HTR-8/SVneo (cell line): ENCODE data around the gene TRIM2.

Experiments
- DNase-seq: peaks from one replicate; pipeline ENCODE4 v3.0.0; 2011; ENCODE audit warnings: low spot score, mixed read lengths; ENCODE audit not compliant: insufficient read length
- FAIRE-seq: peaks from 2 replicates; lab custom pipeline; 2011; peaks lifted over from hg19 to GRCh38; lab: Jason Lieb, UNC

Gene TRIM2

DNA sequence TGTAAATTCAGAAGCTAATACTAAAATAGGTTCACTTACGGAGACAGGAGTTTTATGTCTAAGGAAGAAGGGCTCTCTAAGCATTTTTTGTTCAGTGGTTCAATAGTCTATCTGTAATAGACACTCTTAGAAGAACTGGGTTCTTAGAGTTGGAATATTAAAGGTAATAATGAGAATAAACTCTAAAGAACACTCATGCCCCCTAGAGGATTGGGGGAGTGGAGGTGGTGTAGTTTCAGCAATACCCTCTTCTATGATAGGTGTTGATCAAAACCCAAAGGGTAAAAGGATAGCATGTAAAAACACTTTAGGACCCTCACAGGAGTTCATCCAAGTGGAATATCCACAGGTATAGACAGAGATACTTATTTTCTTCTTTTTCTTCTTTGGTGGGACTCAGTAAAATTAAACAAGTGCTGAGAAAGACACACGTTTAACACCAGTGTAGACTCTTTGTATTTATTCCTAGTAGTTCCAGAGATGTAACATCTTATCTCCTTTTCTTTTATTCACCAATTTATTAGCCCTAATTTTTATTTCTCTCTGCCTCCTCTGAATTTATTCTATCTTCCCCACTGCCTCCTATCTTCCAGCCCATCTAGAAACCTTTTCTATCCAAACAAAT, 114.6 kb downstream of the TRIM2 start:
- FAIRE-seq: peak; percentile 31
- DNase-seq: peak; percentile 60

DNA sequence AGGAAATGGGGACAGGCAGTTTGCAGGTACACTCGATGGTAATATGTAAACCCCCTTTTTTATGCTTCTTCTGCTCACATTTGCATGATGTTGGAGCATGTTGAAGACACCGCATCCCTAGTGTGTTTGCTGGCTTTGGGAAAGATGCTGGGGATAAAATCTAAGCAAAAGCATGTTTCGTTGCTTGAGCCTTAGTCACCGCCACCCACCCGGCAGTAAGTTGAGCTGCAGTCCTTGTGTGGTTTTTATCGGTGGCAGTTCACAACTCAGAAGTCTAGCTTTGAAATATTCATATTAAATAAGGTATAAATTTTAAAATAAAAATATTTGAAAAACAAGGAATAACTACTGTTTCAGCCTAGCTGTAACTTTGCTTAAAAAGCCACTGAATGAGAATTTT, 118.5 kb downstream of the TRIM2 start:
- FAIRE-seq (no peak), DNase-seq (no peak)

DNA sequence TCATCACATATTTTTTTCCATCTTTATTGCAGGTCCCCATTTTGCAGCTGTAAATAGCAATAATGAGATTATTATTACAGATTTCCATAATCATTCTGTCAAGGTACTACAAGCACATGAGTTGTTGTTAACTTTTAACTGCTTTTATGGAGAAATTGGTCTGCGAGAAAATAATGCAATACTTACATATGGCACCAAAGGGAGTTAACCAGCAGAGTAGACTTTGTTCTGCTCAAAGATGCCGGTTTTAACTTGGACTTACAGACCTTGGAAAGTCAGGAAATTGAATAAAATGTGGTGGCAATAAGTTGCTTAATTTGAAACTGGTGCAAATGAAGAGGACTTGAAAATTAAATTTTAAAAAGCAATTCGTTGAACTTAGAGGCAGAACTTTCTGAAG, 119.8 kb downstream of the TRIM2 start:
- DNase-seq (no peak), FAIRE-seq (no peak)

DNA sequence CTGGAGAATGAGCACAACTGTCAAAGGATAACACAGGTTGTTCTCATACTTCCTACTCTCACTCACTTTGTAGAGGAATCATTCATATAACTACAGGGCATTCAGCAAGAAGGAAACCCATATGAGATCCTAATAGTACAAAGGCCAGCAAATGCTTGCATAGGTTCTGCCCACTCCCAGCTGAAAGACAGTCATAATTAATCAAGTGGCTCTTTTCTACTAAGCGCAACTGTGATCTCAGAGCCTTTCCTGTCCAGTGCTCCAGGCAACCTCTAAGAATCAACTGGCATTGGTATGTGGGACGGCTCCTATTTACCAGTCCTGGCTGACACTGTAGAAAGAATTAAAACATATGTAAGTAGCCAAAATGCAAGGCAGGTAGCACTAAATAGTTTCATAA, 121.3 kb downstream of the TRIM2 start:
- no peak for DNase-seq
- FAIRE-seq: no peak

DNA sequence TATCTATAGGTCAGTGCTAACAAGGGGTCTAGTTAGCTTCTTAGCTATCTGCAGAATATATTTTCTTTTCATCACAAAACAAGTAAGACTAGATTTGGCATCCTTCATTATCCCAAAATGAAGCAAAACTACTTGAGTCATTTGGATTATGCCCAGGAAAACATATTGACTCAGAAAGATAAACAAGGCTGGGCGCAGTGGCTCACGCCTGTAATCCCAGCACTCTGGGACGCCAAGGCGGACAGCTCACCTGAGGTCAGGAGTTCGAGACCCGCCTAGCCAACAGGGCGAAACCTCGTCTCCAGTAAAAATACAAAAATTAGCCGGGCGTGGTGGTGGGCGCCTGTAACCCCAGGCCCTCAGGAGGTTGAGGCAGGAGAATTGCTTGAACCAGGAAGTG, 122.3 kb downstream of the TRIM2 start:
- DNase-seq: no peak
- no peak for FAIRE-seq

DNA sequence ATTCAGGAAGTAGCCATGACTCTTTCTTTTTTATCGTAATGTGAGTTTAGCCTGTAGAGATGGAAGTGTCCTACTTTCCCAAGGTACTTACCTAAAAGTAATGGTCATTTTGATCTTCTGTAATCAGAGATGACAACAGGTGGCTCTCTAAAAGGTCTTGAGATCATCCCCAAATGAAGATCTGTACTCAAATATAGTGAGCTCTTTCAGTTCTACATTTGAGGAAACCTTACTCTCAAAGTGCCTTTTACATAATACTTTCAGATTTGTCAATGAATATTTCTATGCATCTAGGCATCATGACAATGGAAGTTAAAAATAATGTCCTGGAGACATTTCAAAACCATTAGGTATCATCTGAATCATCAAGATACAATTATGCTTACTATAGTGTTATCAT, 123.0 kb downstream of the TRIM2 start:
- FAIRE-seq (no peak), DNase-seq (no peak)

DNA sequence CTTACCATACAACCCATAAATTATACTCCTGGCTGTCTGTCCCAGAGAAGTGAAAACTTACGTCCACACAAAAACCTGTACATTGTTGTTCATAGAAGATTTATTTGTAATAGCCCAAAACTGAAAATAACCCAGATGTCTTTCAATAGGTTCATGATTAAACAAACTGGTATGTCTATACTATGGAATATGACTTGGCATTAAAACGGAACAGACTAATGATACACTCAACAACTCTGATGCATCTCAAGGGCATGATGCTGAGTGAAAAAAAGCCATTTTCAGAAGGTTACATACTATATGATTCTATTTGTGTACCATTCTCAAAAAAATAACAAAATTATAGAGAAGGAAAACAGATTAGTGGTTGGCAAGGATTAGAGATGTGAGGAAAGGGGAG, 128.7 kb downstream of the TRIM2 start:
- peak; percentile 40 for FAIRE-seq

DNA sequence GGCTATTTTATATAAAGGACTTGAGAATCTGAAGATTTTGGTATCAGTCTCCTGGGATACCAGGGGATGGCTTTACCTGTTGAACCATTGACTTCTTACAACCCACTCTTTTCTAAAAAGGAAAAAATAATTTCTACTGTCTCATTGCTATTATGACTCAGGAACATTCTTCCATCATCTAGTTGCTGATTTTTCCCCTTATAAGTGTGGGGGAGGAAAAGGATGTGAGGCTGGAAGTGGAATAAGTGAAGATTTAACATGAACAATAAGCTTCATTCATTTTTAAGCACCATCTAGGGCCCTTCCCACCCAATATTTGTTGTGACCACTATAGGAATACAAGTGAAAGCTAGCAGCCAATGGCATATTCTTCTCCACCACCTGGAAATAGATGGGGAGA, 129.6 kb downstream of the TRIM2 start:
- no peak for FAIRE-seq
- DNase-seq: no peak

More for the DNA sequence above, 128.7 kb downstream of the TRIM2 start:
- DNase-seq: no peak

DNA sequence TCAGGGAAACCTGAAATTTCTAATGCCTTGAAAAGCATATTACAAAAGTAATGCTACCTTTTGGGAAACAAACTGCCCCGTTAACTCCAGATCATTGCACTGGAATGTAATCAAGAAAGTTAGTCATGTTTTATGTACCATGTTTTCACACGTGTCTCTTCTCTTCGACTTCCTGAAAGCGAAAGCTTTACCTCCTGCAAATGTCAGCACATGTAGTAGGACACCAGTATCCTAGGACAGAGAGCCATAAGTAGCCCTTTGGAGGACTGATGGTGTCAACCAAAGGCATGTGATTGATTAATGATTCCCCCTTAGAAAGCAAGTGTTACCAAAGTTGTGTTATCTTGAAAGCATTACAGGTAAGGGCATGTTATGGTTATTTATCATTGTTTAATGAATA, 131.4 kb downstream of the TRIM2 start:
- FAIRE-seq: no peak
- DNase-seq: no peak

DNA sequence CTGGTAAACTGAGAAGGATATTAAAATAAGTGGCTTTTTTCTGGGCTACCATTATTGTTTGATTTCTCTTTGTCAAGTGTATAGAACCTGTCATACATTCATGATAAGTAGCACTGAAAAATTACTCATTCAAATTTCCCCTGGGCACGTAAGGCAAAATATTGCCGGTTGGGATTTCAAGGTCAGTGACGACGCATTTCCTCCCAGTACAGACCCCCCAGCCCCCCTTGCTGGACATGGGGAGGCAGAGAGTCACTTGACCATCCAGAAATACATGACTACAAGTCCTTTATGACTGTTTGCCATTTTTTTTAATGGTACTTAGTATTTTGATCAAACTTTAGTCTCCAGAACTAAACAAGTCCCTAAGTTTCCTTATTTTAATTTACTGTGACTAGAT, 133.4 kb downstream of the TRIM2 start:
- no peak for FAIRE-seq
- no peak for DNase-seq

DNA sequence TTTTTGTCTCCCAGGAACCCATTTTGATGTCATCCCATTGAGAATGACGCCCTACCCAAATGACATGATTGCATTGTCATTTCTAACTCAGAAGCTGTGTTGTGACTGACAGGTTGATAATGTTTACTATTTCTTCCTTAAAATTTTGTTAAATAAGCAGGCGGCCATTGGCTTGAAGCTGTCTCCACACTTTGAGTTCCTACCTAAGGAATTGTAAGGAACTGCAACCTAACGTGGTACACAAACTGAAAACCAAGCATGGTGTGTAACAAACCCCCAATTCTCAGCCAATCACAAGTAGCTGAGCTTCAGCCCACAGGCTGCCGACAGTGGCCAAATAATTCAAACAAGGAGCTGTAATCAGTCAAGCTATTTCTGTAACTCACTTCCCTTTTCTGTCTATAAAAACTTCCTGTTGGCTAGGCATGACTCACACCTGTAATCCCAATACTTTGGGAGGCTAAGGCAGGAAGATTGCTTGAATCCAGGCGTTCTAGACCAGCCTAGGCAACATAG, 137.4 kb downstream of the TRIM2 start:
- FAIRE-seq: peak; percentile 4
- no peak for DNase-seq

DNA sequence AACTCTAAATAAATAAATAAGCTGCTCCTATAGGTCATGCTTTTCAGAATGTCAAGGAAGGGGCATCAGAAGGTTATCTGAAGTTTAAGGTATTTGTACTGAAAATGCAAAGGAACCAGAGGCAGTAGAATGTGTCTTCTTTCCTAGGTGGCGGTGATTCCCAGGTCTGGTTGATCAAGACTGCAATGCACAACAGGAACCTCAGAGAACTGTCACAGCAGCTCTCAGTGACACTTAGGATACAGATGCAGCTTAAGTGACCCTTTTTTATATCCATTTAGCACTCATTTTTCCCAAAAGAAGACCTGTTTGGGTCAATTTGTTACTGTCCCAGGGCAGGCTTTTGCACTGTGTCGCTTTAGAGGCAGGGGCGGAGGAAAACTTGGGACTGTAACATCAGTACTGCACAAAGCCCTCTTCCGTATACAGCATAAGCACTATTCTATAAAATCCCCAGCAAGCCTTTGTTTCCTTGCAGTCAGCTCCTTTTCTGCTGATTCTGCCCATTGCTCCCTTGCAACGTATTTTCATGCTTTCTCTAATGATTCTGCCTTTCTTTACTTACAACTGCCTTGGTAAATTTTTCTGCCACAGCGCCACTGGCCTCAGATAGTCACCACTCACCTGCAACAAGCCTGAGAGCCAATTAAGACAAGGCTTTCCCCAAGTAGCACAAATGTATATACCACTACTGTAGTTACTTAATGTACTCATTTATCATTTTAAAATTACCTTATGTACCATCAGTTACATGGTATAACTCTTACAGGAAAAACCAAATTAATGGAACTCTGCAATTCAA, 138.7 kb downstream of the TRIM2 start:
- FAIRE-seq: no peak
- no peak for DNase-seq

DNA sequence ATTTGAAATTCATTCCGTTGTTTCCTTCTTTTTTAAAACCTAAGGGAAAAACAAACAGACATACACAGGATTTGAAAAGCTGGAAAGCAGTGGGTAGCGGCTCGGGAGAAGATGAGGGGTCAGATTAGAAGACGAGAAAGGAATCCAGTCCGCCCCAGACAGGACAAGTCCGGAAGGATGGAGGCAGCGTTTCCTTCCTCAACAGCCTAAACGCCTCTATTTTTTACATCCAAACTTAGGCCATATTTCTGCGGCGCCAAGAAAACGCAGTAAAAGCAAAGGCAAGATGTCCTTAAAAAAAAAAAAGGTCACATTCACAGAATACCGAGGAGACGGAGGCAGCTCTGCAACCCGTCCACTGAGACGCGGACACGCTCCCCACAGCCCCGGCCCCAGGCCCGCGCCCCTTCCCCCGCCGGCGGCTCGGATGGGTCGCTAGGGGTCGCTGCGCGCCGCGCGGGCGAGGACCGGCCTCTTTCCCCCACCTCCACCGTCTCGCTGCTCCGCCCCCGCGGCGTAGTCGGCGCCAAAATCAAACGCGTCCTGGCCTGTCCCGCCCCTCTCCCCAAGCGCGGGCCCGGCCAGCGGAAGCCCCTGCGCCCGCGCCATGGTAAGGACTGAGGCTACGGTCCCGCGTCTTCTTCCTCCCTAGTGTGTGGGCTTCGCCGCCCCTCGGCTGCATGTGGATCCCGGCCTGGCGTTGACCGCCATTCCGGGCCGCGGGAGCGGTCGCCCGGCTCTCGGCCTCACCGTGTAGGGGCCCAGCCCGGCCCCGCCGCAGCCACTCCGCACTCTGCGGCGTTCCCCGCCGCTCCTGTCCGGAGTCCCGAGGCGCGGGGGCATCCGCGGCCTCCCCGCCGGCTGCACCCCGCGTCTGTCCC, 140.1 kb downstream of the TRIM2 start, which contains the start of gene MND1:
Gene MND1 (plus strand): TSS at position 558 of the 881 bp plus-strand sequence. CDS start 50 bp downstream, at position 608.
- peak; percentile 83 for FAIRE-seq

DNA sequence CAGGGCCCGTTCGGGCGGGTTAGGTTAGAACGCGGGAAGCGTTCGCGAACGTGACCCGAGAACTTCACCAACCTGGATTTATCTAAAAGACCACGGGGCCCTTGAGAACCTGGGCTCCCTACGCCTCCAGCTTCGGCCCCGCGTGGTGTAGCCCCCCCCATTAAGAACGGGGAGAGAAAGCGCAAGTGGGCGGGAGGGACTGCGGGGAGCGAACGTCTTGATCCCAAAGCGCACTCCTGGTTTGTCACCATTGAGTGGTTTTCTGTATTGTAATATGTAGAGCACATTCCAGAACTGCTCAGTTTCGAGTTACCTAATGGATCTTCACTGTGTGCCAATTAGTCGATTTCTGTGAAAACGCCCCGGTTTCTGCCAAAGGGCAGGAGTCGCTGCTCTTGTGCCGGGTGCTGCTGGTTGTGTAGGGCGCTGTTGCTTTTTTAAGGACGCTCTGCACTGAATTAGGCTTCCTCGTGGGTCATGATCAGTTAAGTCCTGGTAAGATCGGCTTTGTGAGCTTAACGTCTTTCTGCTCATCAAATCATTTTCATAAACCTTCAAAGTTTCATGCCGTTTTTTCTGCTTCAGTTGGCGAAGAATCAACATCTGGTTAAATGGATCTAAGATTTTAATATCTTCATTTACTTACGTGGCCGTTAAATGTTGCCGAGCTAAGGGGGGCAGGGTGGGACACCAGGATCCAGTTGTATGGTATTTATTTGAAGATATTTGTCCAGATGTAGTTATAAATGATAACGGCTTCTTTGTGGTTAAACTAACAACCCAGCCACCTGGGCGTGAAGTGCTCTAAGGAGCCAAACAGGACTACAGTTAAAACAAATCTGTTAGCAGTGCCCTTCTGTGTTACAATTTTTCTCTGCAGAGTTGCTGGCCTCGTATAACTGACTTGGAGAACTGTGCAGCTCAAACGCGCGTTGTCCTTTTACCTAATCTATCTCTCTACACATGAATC, 141.1 kb downstream of the TRIM2 start:
- no peak for FAIRE-seq
- DNase-seq: peak; percentile 59

More for the DNA sequence above, 140.1 kb downstream of the TRIM2 start, which contains the start of gene MND1:
- DNase-seq: peak; percentile 79

DNA sequence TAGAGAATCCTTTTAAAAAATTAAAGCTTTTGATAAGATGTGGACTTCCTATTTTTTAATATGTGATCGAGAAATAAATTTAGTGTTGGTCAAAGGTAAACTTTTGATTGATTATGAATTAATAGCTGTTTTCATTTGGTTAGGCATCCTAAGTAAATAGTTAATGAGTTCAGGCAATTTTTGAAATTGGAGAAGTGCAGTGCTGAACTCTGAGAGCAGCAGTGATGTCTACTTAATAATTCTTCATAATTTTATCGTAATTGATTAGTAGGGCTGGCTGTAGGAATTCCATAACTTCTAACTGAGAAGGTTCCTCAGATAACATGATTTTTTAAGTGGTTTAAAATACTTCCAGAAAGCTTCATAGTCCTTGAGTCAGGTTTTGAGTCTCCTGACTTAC, 141.8 kb downstream of the TRIM2 start:
- DNase-seq: no peak
- FAIRE-seq: no peak

DNA sequence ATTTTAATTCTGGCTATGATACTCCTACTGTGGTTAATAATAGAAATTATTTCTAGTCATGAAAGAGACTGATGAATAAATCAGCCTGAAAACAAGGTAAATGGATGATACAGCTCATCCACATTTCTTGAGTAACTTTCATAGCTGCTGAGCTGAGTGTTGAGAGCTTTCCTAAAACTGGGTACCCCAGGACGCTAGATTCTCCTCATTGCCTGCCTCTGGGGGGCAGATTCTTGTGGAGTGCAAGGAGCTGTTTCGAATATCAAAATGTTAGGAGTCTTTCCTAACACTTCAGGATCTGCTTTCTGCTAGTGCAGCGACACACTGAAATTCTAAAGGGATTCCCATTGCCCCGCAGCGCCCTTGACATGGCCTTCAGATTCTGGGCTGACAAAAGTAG, 142.3 kb downstream of the TRIM2 start:
- no peak for FAIRE-seq
- DNase-seq: no peak

DNA sequence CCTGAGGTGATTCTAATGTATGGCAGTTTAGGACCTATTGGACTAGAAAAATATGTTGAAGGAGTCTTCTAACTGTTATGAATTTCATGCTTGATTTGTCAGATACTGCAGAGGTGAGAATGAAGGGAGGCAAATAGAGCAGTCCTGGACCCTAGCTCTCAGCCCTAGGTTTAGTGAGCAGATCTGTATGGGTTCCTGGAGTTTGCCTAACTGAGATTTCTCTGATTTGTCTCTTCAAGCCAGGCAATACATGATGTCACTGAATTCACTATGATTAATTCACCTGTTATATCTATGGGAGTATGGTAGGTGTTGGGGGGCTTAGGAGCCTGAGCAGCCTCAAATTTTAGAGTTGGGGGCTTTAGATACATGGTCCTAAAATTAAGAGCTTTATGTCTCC, 142.9 kb downstream of the TRIM2 start:
- FAIRE-seq (no peak), DNase-seq (no peak)

DNA sequence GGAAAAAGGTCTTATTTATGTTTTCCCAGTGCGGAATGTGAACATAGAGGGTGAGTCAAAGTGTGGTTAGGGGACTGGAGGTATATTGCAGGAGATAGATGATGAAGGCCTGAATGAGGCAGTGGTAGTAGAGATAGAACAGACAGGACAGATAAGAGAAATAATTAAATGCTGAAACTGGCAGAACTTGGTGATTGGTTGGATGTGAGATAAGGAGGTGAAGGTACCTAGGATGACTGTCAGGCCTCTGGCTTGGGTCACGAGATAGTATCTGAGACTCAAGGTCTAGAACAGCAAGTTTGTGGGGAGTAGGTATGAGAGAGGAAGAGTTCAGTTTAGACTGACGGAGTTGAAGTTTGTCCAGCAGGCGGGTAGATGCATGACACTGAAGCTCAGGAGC, 143.8 kb downstream of the TRIM2 start:
- peak; percentile 38 for FAIRE-seq
- no peak for DNase-seq

DNA sequence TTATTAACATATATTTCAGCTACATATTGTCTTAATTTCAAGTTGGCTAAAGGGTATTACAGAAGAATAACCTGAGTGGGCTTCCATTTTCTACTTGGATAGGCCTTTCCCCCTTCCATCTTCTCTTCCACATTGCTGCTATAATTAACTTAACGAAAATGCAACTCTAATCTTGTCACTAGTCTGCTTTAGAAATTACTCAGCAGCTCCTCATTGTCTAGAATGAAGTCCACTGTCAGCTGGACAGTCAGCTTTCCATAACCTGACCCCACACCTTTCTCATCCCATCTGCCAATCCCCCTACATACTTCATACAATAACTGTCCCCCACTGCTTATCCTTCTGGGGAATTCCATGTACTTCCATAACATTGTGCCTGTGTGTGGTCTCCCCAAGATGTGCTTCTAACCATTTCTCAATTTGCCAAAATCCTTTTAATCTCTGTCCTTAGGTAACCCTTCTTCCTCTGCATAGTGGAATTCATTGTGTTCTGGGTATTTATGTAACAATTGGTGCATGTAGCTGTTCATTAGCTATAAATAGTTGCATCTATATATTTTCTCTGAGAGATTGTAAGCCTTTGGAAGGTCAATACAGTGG, 145.1 kb downstream of the TRIM2 start:
- DNase-seq (no peak), FAIRE-seq (no peak)
